ENCODE measurements around the gene FRMD6. TPM values are rescaled to one million over a fixed set of nuclear protein-coding genes. Genes with fewer than 3 reads are reported as not detected.

The FRMD6 gene
- total RNA-seq, 6 donors from 2014 or later: 4.9 to 21.0 (median 10.5) TPM

- H3K27ac ChIP-seq: no peak overlapping the region
- H3K27me3 ChIP-seq: no peaks in the 10 kb centered on the region
- DNase-seq: no peak
- ATAC-seq (ENCODE audit: low FRiP score in 2 of 2): no peak
- H3K9me3 ChIP-seq: no peaks in the 10 kb centered on the region
- H3K36me3 ChIP-seq: no peaks in the 10 kb centered on the region
- H3K4me3 ChIP-seq: no peak overlapping the region
- WGBS, 2 donors: 73 to 76% methylated on average over 6 of the region's 6 CpGs
- H3K4me1 ChIP-seq: peaks cover 0 to 4% (median 0%) of the 10 kb centered on the region in 4 donors
- no peak for TF ChIP-seq EP300 (IDR thresholded peaks at IDR 0.05)
- TF ChIP-seq CTCF (IDR thresholded peaks at IDR 0.05): no peak
- TF ChIP-seq POLR2A (IDR thresholded peaks at IDR 0.05): no peak
- TF ChIP-seq POLR2AphosphoS5 (IDR thresholded peaks at IDR 0.05): no peak
These were observed 6.9 kb downstream of the FRMD6 start for GRCh38 chr14:51658441-51659173.

- WGBS, 2 donors: 93 to 96% methylated on average over 2 of the region's 2 CpGs
- ATAC-seq (ENCODE audit: low FRiP score in 2 of 2): no peak
These were observed 9.0 kb downstream of the FRMD6 start for GRCh38 chr14:51660741-51661140.

GRCh38 chr14:51661504-51661903 lies 9.8 kb downstream of the FRMD6 start:
- Histone ChIP-seq H3K27ac (no peak overlapping the region), H3K4me1 (peaks cover 0 to 4% (median 0%) of the 10 kb centered on the region in 4 donors), H3K36me3 (no peaks in the 10 kb centered on the region), H3K4me3 (no peak overlapping the region), H3K27me3 (no peaks in the 10 kb centered on the region), H3K9me3 (no peaks in the 10 kb centered on the region)
- TF ChIP-seq CTCF (IDR thresholded peaks at IDR 0.05) (no peak), POLR2A (IDR thresholded peaks at IDR 0.05) (no peak), EP300 (IDR thresholded peaks at IDR 0.05) (no peak), POLR2AphosphoS5 (IDR thresholded peaks at IDR 0.05) (no peak)
- ATAC-seq (ENCODE audit: low FRiP score in 2 of 2) (no peak), DNase-seq (no peak)

More at GRCh38 chr14:51660741-51661140, 9.0 kb downstream of the FRMD6 start:
- H3K27ac ChIP-seq: no peak overlapping the region
- no peaks in the 10 kb centered on the region for H3K9me3 ChIP-seq
- H3K4me1 ChIP-seq: peaks cover 0 to 4% (median 0%) of the 10 kb centered on the region in 4 donors
- H3K4me3 ChIP-seq: no peak overlapping the region
- DNase-seq: no peak
- no peaks in the 10 kb centered on the region for H3K36me3 ChIP-seq
- H3K27me3 ChIP-seq: no peaks in the 10 kb centered on the region
- no peak for TF ChIP-seq EP300 (IDR thresholded peaks at IDR 0.05)
- no peak for TF ChIP-seq POLR2A (IDR thresholded peaks at IDR 0.05)
- no peak for TF ChIP-seq CTCF (IDR thresholded peaks at IDR 0.05)
- no peak for TF ChIP-seq POLR2AphosphoS5 (IDR thresholded peaks at IDR 0.05)

GRCh38 chr14:51663783-51664326 lies 12.1 kb downstream of the FRMD6 start:
- Histone ChIP-seq H3K9me3 (no peaks in the 10 kb centered on the region), H3K27me3 (no peaks in the 10 kb centered on the region), H3K4me3 (no peak overlapping the region), H3K4me1 (no peaks in the 10 kb centered on the region), H3K36me3 (no peaks in the 10 kb centered on the region), H3K27ac (no peak overlapping the region)
- WGBS, 2 donors: 86% methylated on average over 5 of the region's 5 CpGs
- TF ChIP-seq POLR2A (IDR thresholded peaks at IDR 0.05) (no peak), CTCF (IDR thresholded peaks at IDR 0.05) (no peak), POLR2AphosphoS5 (IDR thresholded peaks at IDR 0.05) (no peak), EP300 (IDR thresholded peaks at IDR 0.05) (no peak)
- ATAC-seq (ENCODE audit: low FRiP score in 2 of 2): no peak
- DNase-seq: no peak

GRCh38 chr14:51666070-51666469 lies 14.4 kb downstream of the FRMD6 start:
- no peak for ATAC-seq (ENCODE audit: low FRiP score in 2 of 2)
- no peaks in the 10 kb centered on the region for H3K9me3 ChIP-seq
- WGBS, 2 donors: 69 to 75% methylated on average over 3 of the region's 3 CpGs
- H3K4me1 ChIP-seq: no peaks in the 10 kb centered on the region
- H3K27ac ChIP-seq: no peak overlapping the region
- no peaks in the 10 kb centered on the region for H3K36me3 ChIP-seq
- TF ChIP-seq EP300 (IDR thresholded peaks at IDR 0.05) (no peak), CTCF (IDR thresholded peaks at IDR 0.05) (no peak), POLR2A (IDR thresholded peaks at IDR 0.05) (no peak), POLR2AphosphoS5 (IDR thresholded peaks at IDR 0.05) (no peak)
- DNase-seq: no peak
- no peak overlapping the region for H3K4me3 ChIP-seq
- no peaks in the 10 kb centered on the region for H3K27me3 ChIP-seq

All from upper lobe of left lung (tissue), 6 donors.